Adrenal gland (tissue), 19 donors: Measurements from ENCODE around the gene RBPJ. TPM values are rescaled to one million over a fixed set of nuclear protein-coding genes. Genes with fewer than 3 reads are reported as not detected.
A peak's percentile ranks its signal among the peaks of the same experiment; 100 is the strongest.

Experiments
- DNase-seq, 7 donors: peaks; one replicate each; pipeline ENCODE4 v3.0.0-alpha.2; 2019 to 2020
- H3K27ac ChIP-seq, 5 donors: fragments of 200-600 bp; sonication (generic) in 4 of 5; 1 replicate in 3 of 5; 2 replicates in 2 of 5; pipeline versions ENCODE4 v1.5.1 to v1.8.0; 2016 to 2020; ENCODE audit warnings: mild to moderate bottlenecking in 1 of 5
- H3K27me3 ChIP-seq: fragments of 200-600 bp; 2 replicates; pipeline ENCODE4 v1.8.0; 2021
- H3K36me3 ChIP-seq, 2 donors: fragments of 200-600 bp; replicated peaks in 1 of 2; 1 replicate in 1 of 2; 2 replicates in 1 of 2; pipeline versions ENCODE4 v1.5.1 to v1.8.0; 2018 to 2022
- H3K4me1 ChIP-seq, 2 donors: fragments of 200-600 bp; replicated peaks in 1 of 2; 1 replicate in 1 of 2; 2 replicates in 1 of 2; pipeline versions ENCODE4 v1.5.1 to v1.8.0; 2018 to 2021
- H3K4me3 ChIP-seq, 4 donors: fragments of 200-600 bp; sonication (generic) in 3 of 4; one replicate each; pipeline ENCODE4 v1.5.1; 2016 to 2018
- H3K9me3 ChIP-seq, 3 donors: fragments of 200-600 bp; sonication (generic) in 1 of 3; replicated peaks in 1 of 3; 1 replicate in 2 of 3; 2 replicates in 1 of 3; pipeline versions ENCODE4 v1.5.1 to v1.8.0; 2016 to 2021
- CTCF ChIP-seq, 6 experiments: fragments of 450-650 bp in 4 of 6; fragments of 200-600 bp in 2 of 6; sonication (generic) in 1 of 6; IDR thresholded peaks; 1 replicate in 5 of 6; 2 replicates in 1 of 6; pipeline versions ENCODE4 v1.5.1 to v1.8.0; 2016 to 2021; ENCODE audit warnings: antibody characterized with exemption in 6 of 6, mild to moderate bottlenecking in 2 of 6, moderate library complexity in 1 of 6
- POLR2A ChIP-seq, 2 donors: fragments of 450-650 bp; IDR thresholded peaks; one replicate each; pipeline ENCODE4 v1.6.1; 2017; ENCODE audit warnings: antibody characterized with exemption in 2 of 2, mild to moderate bottlenecking in 2 of 2, moderate library complexity in 1 of 2
- WGBS, 4 donors: extraction: QIAGEN DNeasy Blood & Tissue Kit in 2 of 4; methylation state at CpG; one replicate each; pipeline versions ENCODE4 v1.1.5 to v1.1.7; 2013 to 2017; 5-methylcytosine and 5-hydroxymethylcytosine counted together
- intact Hi-C, 2 donors: fragments of 100-400 bp; cut with DNase I; formaldehyde crosslinking; loops; one replicate each; pipeline versions ENCODE4 v1.14.1 to v1.15.0; 2022 to 2023
- long read RNA-seq, 10 donors: library from polyadenylated mRNA in 3 of 10; unstranded in 2 of 10; stranded (forward) in 1 of 10; transcript quantifications; one replicate each; pipeline ENCODE4 v2.0.0 and lab custom pipeline, GENCODE V29; 2021 to 2026
- polyA plus RNA-seq, 3 donors: library from polyadenylated mRNA; stranded (reverse); fragments of 200-250 nt in 2 of 3; fragments of 350-450 nt in 1 of 3; fragmentation: Illumina TruSeq in 1 of 3; extraction: RNeasy Lipid Tissue Mini Kit (QIAGEN cat#74804) in 1 of 3; gene quantifications; one replicate each; pipeline ENCODE4 v1.2.3, GENCODE V29; 2013 to 2014
- total RNA-seq, 9 donors: library from RNA; depleted of rRNA in 4 of 9; stranded (reverse); fragments of >200 nt in 4 of 9; fragments of 120-200 nt in 1 of 9; fragmentation: NEBNext Ultra II Directional in 1 of 9; extraction: Animal tissue kit (Norgen Biotek cat#: 25700) in 1 of 9; gene quantifications; one replicate each; pipeline versions ENCODE4 v1.1.0 to v1.2.4, GENCODE V29; 2013 to 2023
- donor health status: healthy with polysubstance abuse.
- donor health status: Bipolar disorder and iron deficiency.
- donor health status: DM: yes; HTN: yes; CAD: no.
- donor health status: DM: no; HTN: no; CAD: no.
- donor health status: DM: no; HTN: no; CAD: no.
- donor health status: DM: yes; HTN: yes; CAD: no.

The RBPJ gene
- total RNA-seq, result 10 to 100 TPM; 23.4 to 76.1 (median 54.6) TPM
- 10 to 100 TPM; 30.0 to 49.0 (median 43.9) TPM for polyA plus RNA-seq
- long read RNA-seq, donor 1, full-length matches to known transcripts, result 3 of 3 reads
- long read RNA-seq, donor 1, partial matches to known transcripts, result 0 of 3 reads
- long read RNA-seq, donor 1, other reads (novel, unspliced or antisense), result 0 of 3 reads
- long read RNA-seq, donor 2, full-length matches to known transcripts, result 9 of 9 reads
- long read RNA-seq, donor 2, partial matches to known transcripts, result 0 of 9 reads
- long read RNA-seq, donor 2, other reads (novel, unspliced or antisense), result 0 of 9 reads
- long read RNA-seq, donor 3, partial matches to known transcripts, result 0 of 5 reads
- long read RNA-seq, donor 3, other reads (novel, unspliced or antisense), result 0 of 5 reads
- long read RNA-seq, donor 4, full-length matches to known transcripts, result 34 of 60 reads
- long read RNA-seq, donor 4, partial matches to known transcripts, result 15 of 60 reads
- long read RNA-seq, donor 4, other reads (novel, unspliced or antisense), result 11 of 60 reads
- long read RNA-seq, donor 5, full-length matches to known transcripts, result 45 of 67 reads
- long read RNA-seq, donor 5, partial matches to known transcripts, result 10 of 67 reads
- long read RNA-seq, donor 5, other reads (novel, unspliced or antisense), result 12 of 67 reads
- long read RNA-seq, donor 6, full-length matches to known transcripts, result 12 of 33 reads
- long read RNA-seq, donor 6, partial matches to known transcripts, result 16 of 33 reads
- long read RNA-seq, donor 6, other reads (novel, unspliced or antisense), result 5 of 33 reads
- long read RNA-seq, donor 7, partial matches to known transcripts, result 0 of 2 reads
- long read RNA-seq, donor 7, other reads (novel, unspliced or antisense), result 0 of 2 reads
- long read RNA-seq, donor 8, full-length matches to known transcripts, result 8 of 8 reads
- long read RNA-seq, donor 8, partial matches to known transcripts, result 0 of 8 reads
- long read RNA-seq, donor 8, other reads (novel, unspliced or antisense), result 0 of 8 reads
- long read RNA-seq, donor 9, full-length matches to known transcripts, result 7 of 7 reads
- long read RNA-seq, donor 9, partial matches to known transcripts, result 0 of 7 reads
- long read RNA-seq, donor 9, other reads (novel, unspliced or antisense), result 0 of 7 reads
- long read RNA-seq, donor 10, partial matches to known transcripts, result 5 of 8 reads
- long read RNA-seq, donor 10, other reads (novel, unspliced or antisense), result 0 of 8 reads

- no peaks in the 10 kb centered on the region for H3K36me3 ChIP-seq
- intact Hi-C loops, result no loop called here
- H3K27me3 ChIP-seq, result no peaks in the 10 kb centered on the region
- H3K9me3 ChIP-seq, result no peaks in the 10 kb centered on the region
- WGBS, 4 donors, result 0 to 1% (median 1%) methylated on average over 31 to 102 of the region's 102 CpGs
- H3K27ac ChIP-seq, result peak within 1 kb of the TSS; percentile 65 to 96 (median 91)
- TF ChIP-seq CTCF (IDR thresholded peaks at IDR 0.05) (no peak), POLR2A (IDR thresholded peaks at IDR 0.05) (peak; percentile 56 to 92)
- peaks cover 7 to 38% of the 10 kb centered on the region in 2 donors for H3K4me1 ChIP-seq
- DNase-seq, result peak; percentile 92 to 97 (median 95)
- peak within 1 kb of the TSS; percentile 70 to 84 (median 81) for H3K4me3 ChIP-seq
These were observed at the start of gene RBPJ for GRCh38 chr4:26320538-26321372. RBPJ (plus strand) TSS chr4:26321014; CDS start chr4:26321029, 15 bp downstream.

GRCh38 chr4:26271703-26272102 is 49.1 kb upstream of the RBPJ start:
- no peaks in the 10 kb centered on the region for H3K36me3 ChIP-seq
- TF ChIP-seq CTCF (IDR thresholded peaks at IDR 0.05) (no peak), POLR2A (IDR thresholded peaks at IDR 0.05) (no peak)
- no peaks in the 10 kb centered on the region for H3K4me1 ChIP-seq
- WGBS, 4 donors, result 80 to 89% (median 83%) methylated on average over 5 of the region's 5 CpGs
- no peaks in the 10 kb centered on the region for H3K27me3 ChIP-seq
- intact Hi-C loops, result no loop called here
- no peak overlapping the region for H3K27ac ChIP-seq
- no peak for DNase-seq
- H3K4me3 ChIP-seq, result no peak overlapping the region
- H3K9me3 ChIP-seq, result no peaks in the 10 kb centered on the region

GRCh38 chr4:26272654-26273615 is 47.9 kb upstream of the RBPJ start:
- TF ChIP-seq POLR2A (IDR thresholded peaks at IDR 0.05) (no peak), CTCF (IDR thresholded peaks at IDR 0.05) (no peak)
- no peaks in the 10 kb centered on the region for H3K9me3 ChIP-seq
- no peak for DNase-seq
- intact Hi-C loops, result no loop called here
- WGBS, 4 donors, result 46 to 53% (median 50%) methylated on average over 8 to 10 of the region's 10 CpGs
- no peaks in the 10 kb centered on the region for H3K36me3 ChIP-seq
- H3K27ac ChIP-seq, result peak overlapping the region in 1 of 5 donors; percentile 77
- no peaks in the 10 kb centered on the region for H3K27me3 ChIP-seq
- H3K4me1 ChIP-seq, result no peaks in the 10 kb centered on the region
- no peak overlapping the region for H3K4me3 ChIP-seq
